Bronchial epithelial cell (primary cell): ENCODE data around the gene COL23A1. TPM values are rescaled to one million over a fixed set of nuclear protein-coding genes. Genes with fewer than 3 reads are reported as not detected.

ENCODE experiments used
- DNase-seq: peaks from one replicate; pipeline ENCODE4 v3.0.0-alpha.2; 2010; ENCODE audit warnings: low read depth
- FAIRE-seq: peaks from 2 replicates; lab custom pipeline; 2011; peaks lifted over from hg19 to GRCh38; lab: Jason Lieb, UNC
- H3K27me3 ChIP-seq: 2 replicates; pipeline ENCODE4 v1.5.1; 2011; ENCODE audit warnings: low read length; ENCODE audit not compliant: control insufficient read depth, insufficient read depth
- H3K36me3 ChIP-seq: 2 replicates; pipeline ENCODE4 v1.5.1; 2011; ENCODE audit warnings: low read length; ENCODE audit not compliant: control insufficient read depth, insufficient read depth
- H3K4me3 ChIP-seq: 2 replicates; pipeline ENCODE4 v1.5.1; 2011; ENCODE audit warnings: mild to moderate bottlenecking, low read depth, low read length, control low read depth
- CTCF ChIP-seq: IDR thresholded peaks from 2 replicates; pipeline ENCODE4 v1.5.1; 2011; ENCODE audit warnings: mild to moderate bottlenecking, moderate library complexity, low read length, control low read depth, inconsistent platforms; ENCODE audit not compliant: insufficient read depth, severe bottlenecking
- total RNA-seq: library from RNA; depleted of rRNA; stranded (reverse); fragments of >200 nt; gene quantifications from 2 replicates; pipeline ENCODE4 v1.2.1, GENCODE V29; 2014

COL23A1 gene
- total RNA-seq, 1 donor from 2014 or later = 0.26 TPM

- TF ChIP-seq CTCF = no peak
- no peak overlapping the region for H3K4me3 ChIP-seq
- H3K27me3 ChIP-seq = no peaks in the 10 kb centered on the region
- FAIRE-seq = no peak
- no peak for DNase-seq
- no peaks in the 10 kb centered on the region for H3K36me3 ChIP-seq
Measured at GRCh38 chr5:178339272-178339671, 250.9 kb downstream of the COL23A1 start.

GRCh38 chr5:178338750-178339144, 251.4 kb downstream of the COL23A1 start:
- Histone ChIP-seq H3K4me3 (no peak overlapping the region), H3K36me3 (no peaks in the 10 kb centered on the region), H3K27me3 (no peaks in the 10 kb centered on the region)
- FAIRE-seq = peak; percentile 73
- TF ChIP-seq CTCF = no peak
- peak; percentile 83 for DNase-seq

- no peaks in the 10 kb centered on the region for H3K27me3 ChIP-seq
- DNase-seq = no peak
- no peak overlapping the region for H3K4me3 ChIP-seq
- no peak for FAIRE-seq
- no peaks in the 10 kb centered on the region for H3K36me3 ChIP-seq
- no peak for TF ChIP-seq CTCF
Measured at GRCh38 chr5:178338126-178338749, 252.0 kb downstream of the COL23A1 start.

- no peak overlapping the region for H3K4me3 ChIP-seq
- DNase-seq (no peak), FAIRE-seq (no peak)
Measured at GRCh38 chr5:178337334-178337741, 252.9 kb downstream of the COL23A1 start.

GRCh38 chr5:178336889-178337288, 253.3 kb downstream of the COL23A1 start:
- H3K4me3 ChIP-seq = no peak overlapping the region
- H3K36me3 ChIP-seq = no peaks in the 10 kb centered on the region
- DNase-seq (no peak), FAIRE-seq (no peak)
- no peak for TF ChIP-seq CTCF
- peaks cover 3% of the 10 kb centered on the region for H3K27me3 ChIP-seq

More at GRCh38 chr5:178337334-178337741, 252.9 kb downstream of the COL23A1 start:
- TF ChIP-seq CTCF = no peak
- no peaks in the 10 kb centered on the region for H3K27me3 ChIP-seq
- no peaks in the 10 kb centered on the region for H3K36me3 ChIP-seq
